H1 (cell line): Measurements from ENCODE around the gene SWT1. TPM values are rescaled to one million over a fixed set of nuclear protein-coding genes. Genes with fewer than 3 reads are reported as not detected.

Experiments
- ATF3 ChIP-seq: IDR thresholded peaks from 2 replicates; pipeline ENCODE4 v1.6.1; 2011; ENCODE audit warnings: low read depth, mild to moderate bottlenecking, low read length; ENCODE audit not compliant: insufficient read depth
- CREB1 ChIP-seq: IDR thresholded peaks from 2 replicates; pipeline ENCODE4 v1.6.1; 2012; ENCODE audit warnings: inconsistent platforms
- EP300 ChIP-seq, 2 experiments: IDR thresholded peaks; 1 replicate in 1 of 2; 2 replicates in 1 of 2; pipeline ENCODE4 v1.6.1; 2011 to 2012; ENCODE audit warnings: low read depth in 2 of 2, low read length in 2 of 2, mild to moderate bottlenecking in 2 of 2, borderline replicate concordance in 1 of 2, inconsistent platforms in 1 of 2, moderate library complexity in 1 of 2
- PHF8 ChIP-seq: fragments of 200-600 bp; sonication (generic); conservative IDR thresholded peaks from 2 replicates; pipeline ENCODE4 v1.7.1; 2012; ENCODE audit warnings: low read depth, mild to moderate bottlenecking, inconsistent platforms, low read length, moderate library complexity
- RFX5 ChIP-seq: IDR thresholded peaks from 2 replicates; pipeline ENCODE4 v1.6.1; 2011; ENCODE audit warnings: low read depth, low read length, improper control_type of control experiment, borderline replicate concordance
- USF2 ChIP-seq: IDR thresholded peaks from 2 replicates; pipeline ENCODE4 v1.6.1; 2011; ENCODE audit warnings: low read length, improper control_type of control experiment
- polyA plus RNA-seq, 7 experiments: library from polyadenylated mRNA; depleted of rRNA in 3 of 7; stranded (reverse) in 5 of 7; unstranded in 2 of 7; fragments of >200 nt in 5 of 7; fragments of 200-250 nt in 2 of 7; gene quantifications; 1 replicate in 5 of 7; 2 replicates in 1 of 7; 4 replicates in 1 of 7; pipeline versions ENCODE4 v1.2.1 to v1.2.3, GENCODE V29; 2011 to 2013; ENCODE audit warnings: missing spikeins in 2 of 7, mixed read lengths in 2 of 7
- total RNA-seq: library from RNA; stranded (reverse); fragmentation: NEBNext Ultra II Directional; extraction: Animal tissue kit (Norgen Biotek cat#: 25700); gene quantifications from 2 replicates; pipeline ENCODE4 v1.2.1, GENCODE V29; 2021

Gene SWT1
- total and polyA plus RNA-seq, 2 of the 8 experiments (the other 6 are each of a cell fraction or from before 2014, with no cell fraction given), result 1.4 to 6.2 TPM

GRCh38 chr1:185316163-185317033 is 159.4 kb downstream of the SWT1 start (continued):
- no peak for TF ChIP-seq ATF3
- TF ChIP-seq EP300 (IDR thresholded peaks at IDR 0.05; ENCODE audit: borderline replicate concordance in 1 of 2, low read depth in 2 of 2, low read length in 2 of 2), result peak in 1 of 2 experiments; percentile 48; a peak in 1 of 3 replicates
- TF ChIP-seq PHF8, result peak; percentile 34
- peak; percentile 85 for TF ChIP-seq CREB1
- TF ChIP-seq USF2, result no peak
- no peak for TF ChIP-seq RFX5
